Lower leg skin (tissue), 4 donors: Measurements from ENCODE around the gene ZNF383. TPM values are rescaled to one million over a fixed set of nuclear protein-coding genes. Genes with fewer than 3 reads are reported as not detected.
A peak's percentile ranks its signal among the peaks of the same experiment; 100 is the strongest.
"Not testable (repeated sequence)": the region's sequence is repeated elsewhere in the genome, so short reads cannot be mapped to it uniquely, and the experiment has no call there.

Experiments
- DNase-seq, 2 donors: peaks; one replicate each; pipeline ENCODE4 v3.0.0-alpha.2; 2019; ENCODE audit warnings: low spot score in 2 of 2
- H3K4me3 ChIP-seq: fragments of 200-600 bp; sonication (generic); 2 replicates; pipeline ENCODE4 v1.5.1; 2017; ENCODE audit warnings: mild to moderate bottlenecking, low read depth; ENCODE audit not compliant: poor library complexity, severe bottlenecking
- POLR2A ChIP-seq, 2 donors: fragments of 450-650 bp; IDR thresholded peaks; one replicate each; pipeline ENCODE4 v1.6.1; 2016 to 2017; ENCODE audit warnings: antibody characterized with exemption in 2 of 2, mild to moderate bottlenecking in 1 of 2, moderate library complexity in 1 of 2
- WGBS, 2 donors: methylation state at CpG; one replicate each; pipeline ENCODE4 v1.1.5; 2018; 5-methylcytosine and 5-hydroxymethylcytosine counted together
- intact Hi-C: fragments of 100-400 bp; cut with DNase I; formaldehyde crosslinking; loops from one replicate; pipeline ENCODE4 v1.15.0; 2023; ENCODE audit warnings: low total_unique reads
- total RNA-seq, 4 donors: library from RNA; depleted of rRNA; stranded (reverse); fragments of >200 nt; gene quantifications; one replicate each; pipeline ENCODE4 v1.1.0, GENCODE V29; 2016
- TF ChIP-seq, protein P1 (sequence below), 3 donors: fragments of 450-650 bp; IDR thresholded peaks; one replicate each; pipeline ENCODE4 v1.5.1; 2016; ENCODE audit warnings: antibody characterized with exemption in 3 of 3, mild to moderate bottlenecking in 3 of 3, moderate library complexity in 2 of 3

The ZNF383 gene
- 1 to 10 TPM; 4.1 to 6.9 (median 5.2) TPM for total RNA-seq

DNA sequence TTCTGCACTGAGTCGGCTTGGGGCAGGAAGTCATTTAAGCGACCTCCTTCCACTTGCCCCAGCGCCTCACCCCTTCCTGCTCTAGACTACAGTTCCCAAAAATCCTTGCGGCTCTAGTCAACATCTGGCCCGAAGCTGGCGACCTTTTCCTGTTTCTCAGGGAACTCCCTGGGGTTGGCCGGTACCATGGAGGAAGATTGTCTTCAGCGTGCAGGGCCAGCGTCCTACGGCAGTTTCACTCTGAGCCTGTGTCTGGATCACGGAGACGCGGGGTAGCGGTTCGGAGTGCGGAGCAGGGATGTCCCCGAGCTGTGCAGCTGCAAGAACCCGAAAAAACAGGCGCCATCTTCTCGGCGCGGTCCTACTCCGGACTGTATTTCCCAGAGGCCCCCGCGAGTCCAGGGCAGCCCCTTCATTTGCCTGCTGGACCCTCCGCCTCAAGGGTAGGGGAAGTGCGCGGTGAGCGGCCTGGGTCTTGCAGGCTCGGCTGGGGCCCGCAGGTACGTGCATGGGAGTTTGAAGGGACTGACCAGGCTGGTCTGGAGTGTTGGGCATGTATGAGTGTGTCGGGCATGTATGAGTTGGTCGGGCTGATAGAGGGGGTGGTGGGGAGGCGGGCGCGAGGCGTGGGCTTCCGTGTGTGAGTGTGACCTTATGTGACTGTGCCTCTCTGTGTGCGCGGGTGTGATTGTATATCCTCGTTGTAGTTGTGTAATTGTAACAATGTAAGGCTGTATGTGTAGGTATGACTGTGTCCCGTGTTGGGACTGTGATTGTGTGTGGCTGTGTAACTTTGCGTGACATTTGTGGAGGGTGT, at the start of gene ZNF383:
Gene ZNF383 (plus strand): TSS at position 440 of the 817 bp plus-strand sequence. CDS start 12,240 bp downstream, outside the sequence.
- TF ChIP-seq POLR2A (IDR thresholded peaks at IDR 0.05): no peak
- TF ChIP-seq, protein P1, sequence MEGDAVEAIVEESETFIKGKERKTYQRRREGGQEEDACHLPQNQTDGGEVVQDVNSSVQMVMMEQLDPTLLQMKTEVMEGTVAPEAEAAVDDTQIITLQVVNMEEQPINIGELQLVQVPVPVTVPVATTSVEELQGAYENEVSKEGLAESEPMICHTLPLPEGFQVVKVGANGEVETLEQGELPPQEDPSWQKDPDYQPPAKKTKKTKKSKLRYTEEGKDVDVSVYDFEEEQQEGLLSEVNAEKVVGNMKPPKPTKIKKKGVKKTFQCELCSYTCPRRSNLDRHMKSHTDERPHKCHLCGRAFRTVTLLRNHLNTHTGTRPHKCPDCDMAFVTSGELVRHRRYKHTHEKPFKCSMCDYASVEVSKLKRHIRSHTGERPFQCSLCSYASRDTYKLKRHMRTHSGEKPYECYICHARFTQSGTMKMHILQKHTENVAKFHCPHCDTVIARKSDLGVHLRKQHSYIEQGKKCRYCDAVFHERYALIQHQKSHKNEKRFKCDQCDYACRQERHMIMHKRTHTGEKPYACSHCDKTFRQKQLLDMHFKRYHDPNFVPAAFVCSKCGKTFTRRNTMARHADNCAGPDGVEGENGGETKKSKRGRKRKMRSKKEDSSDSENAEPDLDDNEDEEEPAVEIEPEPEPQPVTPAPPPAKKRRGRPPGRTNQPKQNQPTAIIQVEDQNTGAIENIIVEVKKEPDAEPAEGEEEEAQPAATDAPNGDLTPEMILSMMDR (IDR thresholded peaks at IDR 0.05): no peak
- DNase-seq: peak; percentile 85 to 97
- peak within 1 kb of the TSS; percentile 64 for H3K4me3 ChIP-seq
- intact Hi-C loops: no loop called here
- 0% methylated on average over 28 to 41 of the region's 44 CpGs for WGBS, 2 donors

DNA sequence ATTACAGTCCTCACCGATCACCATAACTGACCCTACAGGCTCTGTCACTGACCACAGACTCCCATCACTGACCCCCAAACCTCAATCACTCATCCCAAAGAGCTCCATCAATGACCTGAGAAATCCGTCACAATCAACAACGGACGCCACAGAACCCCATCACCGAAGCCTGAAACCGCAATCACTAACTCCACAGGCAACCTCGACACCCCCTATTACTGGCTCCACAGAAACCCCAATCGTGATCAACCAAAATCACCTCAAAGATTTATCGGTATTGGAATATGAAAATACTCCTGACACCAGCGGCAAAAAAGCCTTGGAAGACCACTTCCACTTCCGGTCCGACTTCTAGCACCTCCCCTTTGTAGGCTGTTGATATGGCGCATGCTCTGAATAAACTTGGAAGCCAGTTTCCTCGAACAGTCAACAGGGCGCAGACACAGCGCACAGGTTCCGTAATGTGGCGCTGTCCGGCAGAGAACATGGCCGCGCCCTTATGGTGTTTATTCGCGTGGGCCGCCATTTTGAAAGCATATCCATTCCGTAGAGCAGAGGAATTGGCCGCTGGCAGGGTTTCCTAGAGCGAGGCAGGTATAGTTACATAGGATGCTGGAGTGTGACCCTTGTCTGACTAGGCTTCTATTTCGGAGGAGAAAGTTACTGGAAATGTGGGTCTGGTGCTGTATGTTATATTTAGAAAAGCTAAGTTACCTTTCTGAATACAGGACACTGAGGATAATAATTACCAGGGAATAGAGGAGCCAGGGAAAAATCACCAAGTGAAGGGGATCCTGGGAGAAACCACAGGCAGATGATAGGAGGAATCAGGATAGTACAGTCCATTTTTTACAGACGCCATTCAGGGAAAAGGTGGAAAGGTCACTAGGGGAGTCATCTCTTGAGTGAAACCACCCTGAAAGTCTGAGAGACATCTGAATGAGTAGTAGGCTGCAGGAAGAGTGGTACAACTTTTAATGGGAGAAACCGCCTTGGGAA, 45.3 kb upstream of the ZNF383 start, which contains the start of gene ZNF585A:
Gene ZNF585A (minus strand): TSS at position 328 of the 999 bp plus-strand sequence. CDS start 2,785 bp downstream, outside the sequence.
- H3K4me3 ChIP-seq: peak within 1 kb of the TSS; percentile 65
- TF ChIP-seq POLR2A (IDR thresholded peaks at IDR 0.05): no peak
- TF ChIP-seq, protein P1 (IDR thresholded peaks at IDR 0.05): no peak
- WGBS, 2 donors: 4 to 5% methylated on average over 29 to 30 of the region's 30 CpGs
- intact Hi-C loops: no loop called here
- peak; percentile 93 to 97 for DNase-seq

DNA sequence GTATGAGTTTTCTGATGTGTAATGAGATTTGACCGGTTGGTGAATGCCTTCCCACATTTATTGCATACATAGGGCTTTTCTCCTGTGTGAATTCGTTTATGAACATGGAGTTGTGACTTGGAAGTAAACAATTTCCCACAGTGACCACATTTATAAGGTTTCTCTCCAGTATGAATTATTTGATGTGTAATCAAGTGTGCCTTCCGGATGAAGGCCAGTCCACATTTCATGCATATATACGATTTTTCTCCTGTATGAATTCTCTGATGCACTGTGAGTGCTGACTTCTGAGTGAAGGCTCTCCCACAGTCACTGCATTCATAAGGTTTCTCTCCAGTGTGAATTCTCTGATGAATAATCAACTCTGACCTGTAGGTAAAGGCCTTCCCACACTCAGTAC, 31.9 kb upstream of the ZNF383 start:
- H3K4me3 ChIP-seq, intact Hi-C loops, DNase-seq: not testable (repeated sequence)
- 92 to 96% methylated on average over 4 of the region's 4 CpGs for WGBS, 2 donors

DNA sequence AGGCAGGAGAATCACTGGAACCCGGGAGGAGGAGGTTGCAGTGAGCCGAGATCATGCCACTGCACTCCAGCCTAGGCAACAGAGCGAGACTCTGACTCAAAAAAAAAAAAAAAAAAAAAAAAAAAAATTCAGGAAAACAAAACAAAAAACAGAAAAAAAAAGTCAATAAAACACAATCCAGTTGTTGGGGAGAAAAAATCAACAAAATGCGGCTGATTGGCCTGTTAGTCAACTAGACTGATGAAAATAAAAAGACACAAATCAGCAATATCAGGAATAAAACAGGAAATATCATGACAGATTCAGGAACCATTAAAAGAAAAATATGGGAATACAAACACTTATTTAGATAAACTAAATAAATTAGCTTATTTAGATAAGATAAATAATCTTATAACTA, 22.8 kb upstream of the ZNF383 start:
- WGBS, 2 donors: 93 to 95% methylated on average over 4 of the region's 4 CpGs
- intact Hi-C loops, H3K4me3 ChIP-seq, DNase-seq: not testable (repeated sequence)

DNA sequence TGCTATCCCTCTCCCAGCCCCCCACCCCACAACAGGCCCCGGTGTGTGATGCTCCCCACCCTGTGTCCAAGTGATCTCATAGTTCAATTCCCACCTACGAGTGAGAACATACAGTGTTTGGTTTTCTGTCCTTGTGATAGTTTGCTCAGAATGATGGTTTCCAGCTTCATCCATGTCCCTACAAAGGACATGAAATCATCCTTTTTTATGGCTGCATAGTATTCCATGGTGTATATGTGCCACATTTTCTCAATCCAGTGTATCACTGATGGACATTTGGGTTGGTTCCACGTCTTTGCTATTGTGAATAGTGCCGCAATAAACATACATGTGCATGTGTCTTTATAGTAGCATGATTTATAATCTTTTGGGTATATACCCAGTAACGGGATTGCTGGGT, 20.9 kb upstream of the ZNF383 start:
- intact Hi-C loops, DNase-seq, H3K4me3 ChIP-seq: not testable (repeated sequence)
- 99% methylated on average over 5 of the region's 5 CpGs for whole genome bisulfite sequencing, 2 donors

DNA sequence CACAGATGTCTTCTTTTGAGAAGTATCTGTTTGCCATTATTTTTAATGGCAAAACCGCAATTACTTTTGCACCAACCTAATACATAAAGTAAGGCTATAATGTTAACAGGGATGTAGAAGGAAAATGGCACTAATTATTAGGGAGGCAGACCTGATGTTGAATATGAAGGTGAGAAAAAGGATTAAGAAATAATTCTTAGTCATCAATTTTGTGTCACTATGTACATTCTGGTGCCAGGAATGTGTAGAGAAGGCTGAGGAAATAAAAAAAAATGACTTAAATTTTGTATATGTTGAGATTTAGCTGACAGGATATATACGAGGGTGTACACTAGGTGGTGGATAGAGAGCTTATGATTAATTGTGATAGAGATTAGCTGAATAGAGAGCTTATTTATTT, 20.2 kb upstream of the ZNF383 start:
- WGBS, 2 donors: 86 to 91% methylated on average over 2 of the region's 2 CpGs
- intact Hi-C loops: no loop called here
- DNase-seq: no peak
- no peak overlapping the region for H3K4me3 ChIP-seq
- no peak for TF ChIP-seq POLR2A (IDR thresholded peaks at IDR 0.05)
- TF ChIP-seq, protein P1 (IDR thresholded peaks at IDR 0.05): no peak

DNA sequence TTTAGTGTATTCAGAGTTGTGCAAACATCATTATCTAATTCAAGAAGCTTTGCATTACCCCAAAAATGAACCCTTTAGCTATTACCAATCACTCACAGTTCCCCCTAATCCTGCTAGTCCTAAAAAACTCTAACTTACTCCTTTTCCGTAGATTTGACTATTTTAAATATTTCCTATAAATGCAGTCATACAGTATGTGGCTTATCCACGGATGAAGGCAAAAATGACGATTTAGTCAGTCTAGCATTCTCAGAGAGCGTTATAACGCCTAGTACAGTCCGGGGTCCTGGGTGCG, 587 bp upstream of the ZNF383 start:
- WGBS, 2 donors: 0 to 1% methylated on average over 7 of the region's 7 CpGs
- H3K4me3 ChIP-seq: peak overlapping the region; percentile 64
- DNase-seq: no peak
- TF ChIP-seq, protein P1 (IDR thresholded peaks at IDR 0.05): no peak
- no peak for TF ChIP-seq POLR2A (IDR thresholded peaks at IDR 0.05)
- intact Hi-C loops: no loop called here
